RWPE1 (cell line): ENCODE measurements around the gene PPIL3.

Source experiments
- CTCF ChIA-PET: fragments of 350-600 bp; sonication (Branson Sonifier 250); formaldehyde crosslinking; extraction: SDS; loops from one replicate; lab custom pipeline; 2021; lab: Yijun Ruan, JAX
- POLR2A ChIA-PET: fragments of 400-600 bp; formaldehyde crosslinking; extraction: SDS; loops from one replicate; lab custom pipeline; 2020; ENCODE audit warnings: antibody characterized with exemption; ENCODE audit not compliant: low non-redundant PET; lab: Yijun Ruan, JAX
- DNase-seq: peaks from one replicate; pipeline ENCODE4 v3.0.0; 2012; ENCODE audit warnings: low spot score
- H3K27ac ChIP-seq: fragments of 450-650 bp; 2 replicates; pipeline ENCODE4 v1.5.1; 2017
- CTCF ChIP-seq: fragments of 450-650 bp; conservative IDR thresholded peaks from 2 replicates; pipeline ENCODE4 v1.5.1; 2017; ENCODE audit warnings: low read depth, mild to moderate bottlenecking

Gene PPIL3

DNA sequence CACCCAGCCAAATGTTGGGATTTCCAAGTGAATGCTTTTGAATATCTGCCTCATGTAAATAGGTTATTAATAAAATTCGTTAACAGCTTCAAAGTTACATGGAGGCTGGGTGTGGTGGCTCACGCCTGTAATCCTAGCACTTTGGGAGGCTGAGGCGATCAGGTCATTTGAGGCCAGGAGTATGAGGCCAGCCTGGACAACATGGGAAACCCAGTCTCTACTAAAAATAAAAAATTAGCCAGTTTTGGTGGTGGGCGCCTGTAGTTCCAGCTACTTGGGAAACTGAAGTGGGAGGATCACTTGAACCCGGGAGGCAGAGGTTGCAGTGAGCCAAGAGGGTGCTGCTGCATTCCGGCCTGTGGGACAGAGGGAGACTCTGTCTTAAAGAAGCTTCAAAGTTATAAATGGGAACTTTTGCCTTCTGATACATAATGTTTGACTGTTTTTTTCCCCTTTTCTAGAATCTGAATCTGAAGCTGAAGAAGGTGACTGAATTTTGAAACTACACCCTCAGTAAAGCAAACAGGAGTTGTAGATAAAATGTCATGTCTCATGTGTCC is 67.1 kb downstream of the PPIL3 start:
- DNase-seq = no peak
- ChIA-PET CTCF (no interaction called here), POLR2A (no interaction called here)
- TF ChIP-seq CTCF = no peak
- no peak overlapping the region; the same call in 1 of the 2 replicates for H3K27ac ChIP-seq
